HUES64 (cell line): Measurements from ENCODE around the gene KNG1. TPM values are rescaled to one million over a fixed set of nuclear protein-coding genes. Genes with fewer than 3 reads are reported as not detected.
"Not testable (repeated sequence)": the region's sequence is repeated elsewhere in the genome, so short reads cannot be mapped to it uniquely, and the experiment has no call there.

Experiments
- H3K27ac ChIP-seq: 2 replicates; pipeline ENCODE4 v1.7.0; 2013; ENCODE audit warnings: low read depth, low read length, inconsistent platforms
- H3K27me3 ChIP-seq: 2 replicates; pipeline ENCODE4 v1.6.1; 2013; ENCODE audit warnings: mild to moderate bottlenecking, low read length; ENCODE audit not compliant: insufficient read depth
- H3K36me3 ChIP-seq: 2 replicates; pipeline ENCODE4 v1.6.1; 2013; ENCODE audit warnings: mild to moderate bottlenecking, low read length; ENCODE audit not compliant: insufficient read depth
- H3K4me1 ChIP-seq: 2 replicates; pipeline ENCODE4 v1.6.1; 2013; ENCODE audit warnings: mild to moderate bottlenecking, low read length, moderate library complexity; ENCODE audit not compliant: insufficient read depth
- H3K4me3 ChIP-seq: 2 replicates; pipeline ENCODE4 v1.5.1; 2013; ENCODE audit warnings: mild to moderate bottlenecking, low read length, moderate library complexity
- H3K9ac ChIP-seq: 2 replicates; pipeline ENCODE4 v1.6.1; 2013; ENCODE audit warnings: mild to moderate bottlenecking, low read depth, low read length
- H3K9me3 ChIP-seq: 2 replicates; pipeline ENCODE4 v1.6.1; 2013; ENCODE audit warnings: low read depth, low read length; ENCODE audit not compliant: insufficient read depth
- WGBS: fragments of 150-250, 120-280 bp; methylation state at CpG from one replicate; pipeline ENCODE4 v1.1.7; 2013; ENCODE audit warnings: missing lambda C conversion rate; 5-methylcytosine and 5-hydroxymethylcytosine counted together
- polyA plus RNA-seq, 2 experiments: library from polyadenylated mRNA; stranded (reverse); fragments of 50-300 nt; gene quantifications; one replicate each; pipeline ENCODE4 v1.2.3, GENCODE V29; 2013

KNG1 gene
- not detected for polyA plus RNA-seq (2013, experiment 1 of 2)
- polyA plus RNA-seq (2013, experiment 2 of 2): not detected

DNA sequence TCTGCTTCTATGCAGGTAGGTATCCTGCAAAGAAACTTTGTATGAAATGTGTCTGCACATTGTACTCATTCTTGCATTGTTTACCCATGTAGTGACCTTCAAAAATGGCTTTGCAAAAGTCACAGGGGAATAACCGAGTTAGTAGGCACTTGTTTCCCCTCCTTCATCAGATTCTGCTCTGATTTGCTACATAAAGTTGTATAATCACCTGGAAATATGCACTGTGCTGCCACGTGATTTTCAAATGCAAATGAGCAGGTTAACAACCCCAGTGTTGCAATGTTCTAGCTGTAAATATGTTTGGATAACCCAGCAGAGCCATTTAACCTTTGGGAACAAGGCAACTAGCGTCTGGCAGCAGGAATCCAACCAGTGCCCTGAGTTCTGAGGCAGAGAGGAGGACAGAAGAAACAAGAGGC, at the start of gene KNG1:
KNG1 (plus strand) TSS at position 321 of the 419 bp plus-strand sequence. CDS start 184 bp downstream, outside the sequence.
- H3K27me3 ChIP-seq: no peaks in the 10 kb centered on the region
- H3K4me3 ChIP-seq: no peak within 1 kb of the TSS
- H3K36me3 ChIP-seq: no peaks in the 10 kb centered on the region
- H3K9me3 ChIP-seq: no peaks in the 10 kb centered on the region
- no peaks in the 10 kb centered on the region for H3K4me1 ChIP-seq
- H3K9ac ChIP-seq: no peak within 1 kb of the TSS
- 65% methylated on average over 3 of the region's 3 CpGs for WGBS
- H3K27ac ChIP-seq: no peak within 1 kb of the TSS

DNA sequence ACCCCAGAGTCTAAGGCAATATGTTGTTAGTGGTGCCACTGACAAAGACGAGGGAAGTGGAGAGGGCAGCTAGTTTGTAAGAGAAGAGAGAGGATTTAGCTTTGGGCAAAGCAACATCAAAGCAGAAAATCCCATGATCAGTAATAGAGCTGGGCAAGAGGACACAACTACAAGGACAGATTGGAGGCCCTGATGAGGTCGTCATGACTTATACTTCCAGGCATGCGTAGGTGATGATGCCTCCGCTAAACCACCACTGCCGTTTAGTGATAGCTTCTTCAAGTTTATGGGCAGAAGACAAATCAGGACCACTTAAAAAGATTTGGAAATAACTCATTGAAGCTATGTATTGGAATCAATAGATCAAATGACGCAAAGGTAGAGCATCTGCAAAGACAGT, 48.7 kb upstream of the KNG1 start:
- Histone ChIP-seq H3K9me3 (no peaks in the 10 kb centered on the region), H3K36me3 (no peaks in the 10 kb centered on the region), H3K4me1 (peaks cover 24% of the 10 kb centered on the region), H3K27me3 (no peaks in the 10 kb centered on the region), H3K9ac (no peak overlapping the region), H3K4me3 (no peak overlapping the region), H3K27ac (no peak overlapping the region)
- WGBS: 77% methylated on average over 6 of the region's 6 CpGs

DNA sequence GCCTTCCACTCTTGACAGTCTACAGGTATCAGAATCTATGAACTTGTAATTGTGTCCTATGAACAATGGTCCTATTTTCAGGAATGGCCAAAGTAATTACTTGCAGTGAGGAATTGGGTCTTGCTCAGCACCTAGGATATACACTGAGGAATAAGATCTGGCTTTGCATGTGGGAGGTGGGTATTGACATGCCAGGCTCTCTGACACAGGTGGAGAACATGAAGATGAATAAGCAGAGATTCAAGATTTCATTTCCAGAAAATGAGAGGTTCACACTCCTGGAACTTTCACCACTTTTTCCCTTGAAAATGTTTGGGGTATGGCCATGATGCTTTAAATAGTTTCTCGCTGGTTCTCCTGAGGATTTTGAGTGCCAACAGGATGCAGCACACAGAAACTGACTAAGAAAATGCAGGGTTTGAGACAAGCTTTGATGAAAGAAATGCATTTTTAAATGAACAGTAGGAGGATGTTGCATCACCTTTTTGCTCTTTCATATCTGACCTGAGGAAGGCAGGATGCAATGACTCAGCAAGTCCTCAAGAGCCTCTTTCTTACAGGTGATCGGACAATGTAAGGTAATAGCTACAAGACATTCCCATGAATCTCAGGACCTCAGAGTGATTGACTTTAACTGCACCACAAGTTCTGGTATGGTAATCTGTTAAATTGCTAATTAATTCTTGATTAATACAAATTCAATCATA, 47.6 kb upstream of the KNG1 start:
- Histone ChIP-seq H3K27me3 (no peaks in the 10 kb centered on the region), H3K9ac (no peak overlapping the region), H3K27ac (no peak overlapping the region), H3K36me3 (no peaks in the 10 kb centered on the region), H3K9me3 (no peaks in the 10 kb centered on the region), H3K4me1 (peaks cover 13% of the 10 kb centered on the region), H3K4me3 (no peak overlapping the region)
- 93% methylated on average over 2 of the region's 2 CpGs for WGBS

DNA sequence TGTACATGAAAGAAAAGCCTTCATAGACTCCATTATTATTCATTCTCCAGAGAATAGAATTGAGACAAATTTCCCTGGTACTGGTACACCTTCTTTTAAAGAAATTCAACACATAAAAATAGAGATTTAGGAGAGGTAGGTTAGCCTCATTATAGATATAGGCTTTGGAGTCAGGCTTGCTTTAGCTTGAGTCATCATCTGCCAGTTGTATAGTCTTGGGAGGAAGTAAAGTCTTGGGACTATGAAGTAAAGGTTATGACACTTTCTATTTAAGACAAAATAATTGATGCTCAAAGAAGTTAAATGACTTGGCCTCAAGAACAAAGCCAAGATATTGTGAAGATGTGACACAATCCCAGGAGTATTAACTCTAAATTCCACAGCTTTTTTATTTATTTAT, 47.0 kb upstream of the KNG1 start:
- H3K27me3 ChIP-seq: no peaks in the 10 kb centered on the region
- no peaks in the 10 kb centered on the region for H3K9me3 ChIP-seq
- H3K4me3 ChIP-seq: no peak overlapping the region
- H3K9ac ChIP-seq: no peak overlapping the region
- H3K27ac ChIP-seq: no peak overlapping the region
- H3K36me3 ChIP-seq: no peaks in the 10 kb centered on the region
- H3K4me1 ChIP-seq: peaks cover 9% of the 10 kb centered on the region; the same call in 1 of the 2 replicates

DNA sequence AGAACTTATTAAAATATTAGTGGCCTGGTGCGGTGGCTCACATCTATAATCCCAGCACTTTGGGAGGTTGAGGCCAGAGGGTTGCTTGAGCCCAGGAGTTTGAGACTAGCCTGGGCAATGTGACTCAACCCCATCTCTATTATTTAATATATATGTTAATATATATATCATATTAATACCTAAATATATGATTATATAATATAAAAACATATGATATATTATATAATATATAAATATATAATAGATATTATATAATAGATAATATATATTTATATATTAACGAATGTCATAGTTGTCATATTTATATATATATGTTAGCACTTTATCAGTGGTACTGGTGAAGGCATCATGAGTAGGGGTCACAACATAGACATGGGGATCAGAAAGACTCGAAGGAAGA, 46.1 kb upstream of the KNG1 start:
- Histone ChIP-seq H3K9ac (no peak overlapping the region), H3K27me3 (no peaks in the 10 kb centered on the region), H3K4me3 (no peak overlapping the region), H3K27ac (no peak overlapping the region), H3K4me1 (0 out of 2 replicates have a peak, but pooled peaks cover 4% of the 10 kb centered on the region), H3K36me3 (no peaks in the 10 kb centered on the region), H3K9me3 (no peaks in the 10 kb centered on the region)
- WGBS: 100% methylated on average over 1 of the region's 3 CpGs

DNA sequence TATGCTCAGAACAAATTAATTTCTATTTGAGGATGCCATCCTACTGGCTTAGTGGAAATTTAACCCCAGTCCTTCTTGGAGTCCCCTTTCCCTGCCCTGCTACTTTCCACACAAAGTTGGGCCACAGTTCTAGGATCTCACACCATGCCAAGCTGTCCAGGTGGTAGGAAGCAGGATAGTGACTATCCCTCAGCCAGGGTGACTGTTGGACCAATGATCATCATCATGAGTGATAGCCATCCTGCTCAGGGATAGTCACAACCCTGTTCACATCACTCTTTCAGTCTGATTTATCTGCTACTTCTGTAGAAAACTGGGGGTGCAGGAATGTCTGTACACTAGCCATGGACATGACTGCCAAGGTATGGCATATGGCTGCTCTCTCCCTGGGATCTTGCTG, 38.6 kb upstream of the KNG1 start:
- H3K36me3 ChIP-seq: no peaks in the 10 kb centered on the region
- no peaks in the 10 kb centered on the region for H3K9me3 ChIP-seq
- H3K4me1 ChIP-seq: no peaks in the 10 kb centered on the region
- H3K27ac ChIP-seq: no peak overlapping the region
- no peaks in the 10 kb centered on the region for H3K27me3 ChIP-seq
- no peak overlapping the region for H3K4me3 ChIP-seq
- H3K9ac ChIP-seq: no peak overlapping the region

DNA sequence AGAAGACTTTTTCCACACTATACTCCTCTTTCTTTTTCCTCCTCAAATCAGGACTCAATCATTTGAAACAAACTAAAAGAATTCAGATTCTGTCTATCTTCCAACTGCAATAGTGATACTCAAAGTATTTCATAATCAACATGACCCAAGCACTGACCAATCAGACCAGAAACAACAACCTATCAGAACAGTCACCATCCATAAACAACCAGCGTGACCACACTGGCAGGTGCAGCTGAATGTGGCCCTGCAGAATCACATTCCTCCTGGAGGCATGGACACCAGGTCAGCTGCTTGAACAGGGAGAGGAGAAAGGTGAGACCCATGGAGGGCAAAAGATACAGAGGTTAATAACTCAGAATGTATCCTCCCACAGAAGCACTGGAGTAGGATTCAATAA, 38.0 kb upstream of the KNG1 start:
- no peaks in the 10 kb centered on the region for H3K9me3 ChIP-seq
- no peaks in the 10 kb centered on the region for H3K36me3 ChIP-seq
- no peak overlapping the region for H3K4me3 ChIP-seq
- H3K27ac ChIP-seq: no peak overlapping the region
- WGBS: 96% methylated on average over 1 of the region's 1 CpG
- H3K9ac ChIP-seq: no peak overlapping the region
- H3K4me1 ChIP-seq: no peaks in the 10 kb centered on the region
- H3K27me3 ChIP-seq: no peaks in the 10 kb centered on the region

DNA sequence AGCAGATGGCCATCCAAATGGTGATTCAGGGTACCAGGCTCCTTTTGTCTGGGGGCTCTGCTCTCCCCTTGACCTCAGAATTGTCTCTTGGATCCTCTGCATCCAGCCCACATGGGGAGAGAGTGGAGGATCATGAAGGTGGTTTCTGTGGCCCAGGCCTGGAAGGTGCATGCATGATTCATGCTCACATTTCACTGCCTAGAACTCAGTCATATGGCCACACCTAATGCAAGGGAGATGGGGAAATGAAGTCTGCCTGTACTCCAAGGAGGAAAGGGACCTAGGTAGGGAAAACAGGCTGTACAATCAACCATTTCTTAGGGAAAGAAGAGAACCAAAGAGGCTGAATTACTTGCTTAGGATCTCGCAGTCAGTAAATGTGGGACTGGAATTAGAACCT, 36.3 kb upstream of the KNG1 start:
- Histone ChIP-seq H3K9ac (no peak overlapping the region), H3K27me3 (no peaks in the 10 kb centered on the region), H3K36me3 (no peaks in the 10 kb centered on the region), H3K4me1 (no peaks in the 10 kb centered on the region), H3K27ac (no peak overlapping the region), H3K4me3 (no peak overlapping the region), H3K9me3 (peaks cover 9% of the 10 kb centered on the region)
- WGBS: 100% methylated on average over 1 of the region's 1 CpG

DNA sequence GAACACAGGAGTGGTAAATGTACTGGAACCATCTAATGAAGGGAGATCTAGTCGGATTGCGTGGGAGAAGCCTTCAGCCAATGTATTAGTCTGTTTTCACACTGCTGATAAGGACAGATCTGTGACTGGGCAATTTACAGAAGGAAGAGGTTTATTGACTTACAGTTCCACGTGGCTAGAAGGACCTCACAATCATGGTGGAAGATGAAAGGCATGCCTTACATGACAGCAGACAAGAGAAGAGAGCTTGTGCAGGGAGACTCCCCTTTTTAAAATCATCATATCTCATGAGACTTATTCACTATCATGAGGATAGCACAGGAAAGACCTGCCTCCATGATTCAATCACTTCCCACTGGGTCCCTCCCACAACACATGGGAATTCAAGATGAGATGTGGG, 34.3 kb upstream of the KNG1 start:
- Histone ChIP-seq H3K27ac (no peak overlapping the region), H3K4me3 (no peak overlapping the region), H3K9me3 (peaks cover 11% of the 10 kb centered on the region), H3K4me1 (no peaks in the 10 kb centered on the region), H3K27me3 (no peaks in the 10 kb centered on the region), H3K9ac (no peak overlapping the region), H3K36me3 (no peaks in the 10 kb centered on the region)
- WGBS: 92% methylated on average over 3 of the region's 3 CpGs

DNA sequence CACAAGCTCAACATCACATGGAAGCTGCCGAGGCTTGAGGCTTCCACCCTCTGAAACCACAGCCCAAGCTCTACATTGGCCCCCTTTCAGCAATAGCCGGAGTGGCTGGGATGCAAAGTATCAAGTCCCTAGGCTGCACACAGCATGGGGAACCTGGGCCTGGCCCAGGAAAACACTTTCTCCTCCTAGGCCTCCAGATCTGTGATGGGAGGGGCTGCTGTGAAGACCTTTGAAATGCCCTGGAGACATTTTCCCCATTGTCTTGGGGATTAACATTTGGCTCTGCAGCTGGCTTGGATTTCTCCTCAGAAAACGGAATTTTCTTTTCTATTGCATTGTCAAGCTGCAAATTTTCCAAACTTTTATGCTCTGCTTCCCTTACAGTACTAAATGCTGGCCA, 33.2 kb upstream of the KNG1 start:
- H3K9ac ChIP-seq: no peak overlapping the region

DNA sequence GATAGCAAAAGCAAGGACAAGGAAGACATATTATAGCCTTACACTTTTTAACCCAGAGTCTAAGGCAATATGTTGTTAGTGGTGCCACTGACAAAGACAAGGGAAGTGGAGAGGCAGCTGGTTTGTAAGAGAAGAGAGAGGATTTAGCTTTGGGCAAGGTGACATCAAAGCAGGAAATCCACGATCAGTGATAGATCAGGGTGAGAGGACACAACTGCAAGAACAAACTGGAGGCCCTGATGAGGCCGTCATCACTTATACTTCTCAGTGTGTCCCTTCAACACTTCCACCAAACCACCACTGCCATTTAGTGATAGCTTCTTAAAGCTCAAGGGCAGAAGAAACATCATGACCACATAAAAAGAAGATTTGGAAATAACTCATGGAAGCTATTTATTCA, 30.7 kb upstream of the KNG1 start:
- H3K9ac ChIP-seq, H3K4me1 ChIP-seq, H3K27ac ChIP-seq, H3K4me3 ChIP-seq, H3K36me3 ChIP-seq, H3K27me3 ChIP-seq: not testable (repeated sequence)
- WGBS: 92% methylated on average over 2 of the region's 2 CpGs
- H3K9me3 ChIP-seq: peaks cover 11% of the 10 kb centered on the region

More for the DNA sequence above, 33.2 kb upstream of the KNG1 start:
- H3K9me3 ChIP-seq: peaks cover 11% of the 10 kb centered on the region
- H3K4me1 ChIP-seq: no peaks in the 10 kb centered on the region
- no peak overlapping the region for H3K4me3 ChIP-seq
- H3K27me3 ChIP-seq: no peaks in the 10 kb centered on the region
- WGBS: 75% methylated on average over 3 of the region's 3 CpGs
- H3K36me3 ChIP-seq: no peaks in the 10 kb centered on the region
- no peak overlapping the region for H3K27ac ChIP-seq

DNA sequence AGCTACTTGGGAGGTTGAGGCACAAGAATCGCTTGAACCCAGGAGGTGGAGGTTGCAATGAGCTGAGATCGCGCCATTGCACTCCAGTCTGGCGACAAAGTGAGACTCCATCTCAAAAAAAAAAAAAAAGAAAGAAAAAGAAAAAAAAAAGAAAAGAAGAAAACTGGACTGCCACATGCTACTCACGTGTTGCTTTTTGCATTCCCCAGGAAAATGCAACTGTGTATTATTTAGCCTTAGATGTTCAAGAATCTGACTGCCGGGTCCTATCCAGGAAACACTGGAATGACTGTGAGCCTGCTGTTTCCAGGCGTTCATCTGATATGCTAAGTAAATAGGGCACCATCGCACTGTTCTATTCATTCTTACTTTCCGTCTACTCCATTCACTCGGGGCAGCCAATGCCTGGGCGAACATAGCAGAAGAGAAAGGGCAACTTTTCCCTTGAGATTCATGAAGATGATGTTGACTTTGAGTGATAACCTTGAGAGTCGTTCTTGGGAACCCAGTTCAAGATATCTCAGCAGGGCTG, 30.0 kb upstream of the KNG1 start:
- Histone ChIP-seq H3K4me1 (no peaks in the 10 kb centered on the region), H3K27ac (no peak overlapping the region), H3K36me3 (no peaks in the 10 kb centered on the region), H3K9ac (no peak overlapping the region), H3K27me3 (no peaks in the 10 kb centered on the region), H3K4me3 (no peak overlapping the region), H3K9me3 (peaks cover 11% of the 10 kb centered on the region)
- 92% methylated on average over 11 of the region's 12 CpGs for WGBS
